Liver (tissue), 3 donors: ENCODE measurements around the gene CCDC6.

ENCODE experiments used
- CTCF ChIP-seq: fragments of 150-350 bp; IDR thresholded peaks from 2 replicates; pipeline ENCODE4 v1.5.1; 2017; ENCODE audit warnings: improper control_type of control experiment, low read depth, low read length; ENCODE audit not compliant: missing input control
- FOXA2 ChIP-seq: IDR thresholded peaks from 2 replicates; pipeline ENCODE4 v1.6.1; 2016; ENCODE audit warnings: antibody characterized with exemption
- GABPA ChIP-seq, 2 donors: IDR thresholded peaks in 1 of 2; conservative IDR thresholded peaks in 1 of 2; 2 replicates each; pipeline ENCODE4 v1.6.1; 2016; ENCODE audit warnings: antibody characterized with exemption in 2 of 2, mild to moderate bottlenecking in 1 of 2, moderate library complexity in 1 of 2
- HNF4A ChIP-seq, 2 donors: conservative IDR thresholded peaks; 2 replicates each; pipeline ENCODE4 v1.6.1; 2016; ENCODE audit warnings: antibody characterized with exemption in 2 of 2, mild to moderate bottlenecking in 2 of 2
- JUND ChIP-seq, 2 donors: IDR thresholded peaks; 2 replicates each; pipeline ENCODE4 v1.6.1; 2016; ENCODE audit warnings: antibody characterized with exemption in 2 of 2
- MAX ChIP-seq: IDR thresholded peaks from 2 replicates; pipeline ENCODE4 v1.6.1; 2016; ENCODE audit warnings: antibody characterized with exemption
- RAD21 ChIP-seq, 2 donors: IDR thresholded peaks; 2 replicates each; pipeline ENCODE4 v1.6.1; 2016; ENCODE audit warnings: antibody characterized with exemption in 2 of 2, mild to moderate bottlenecking in 2 of 2
- REST ChIP-seq: IDR thresholded peaks from 2 replicates; pipeline ENCODE4 v1.6.1; 2016; ENCODE audit warnings: antibody characterized with exemption, mild to moderate bottlenecking
- SP1 ChIP-seq: IDR thresholded peaks from 2 replicates; pipeline ENCODE4 v1.6.1; 2018; ENCODE audit warnings: antibody characterized with exemption, mild to moderate bottlenecking
- TAF1 ChIP-seq: conservative IDR thresholded peaks from 2 replicates; pipeline ENCODE4 v1.6.1; 2016; ENCODE audit warnings: antibody characterized with exemption, mild to moderate bottlenecking
- YY1 ChIP-seq: IDR thresholded peaks from 2 replicates; pipeline ENCODE4 v1.6.1; 2016; ENCODE audit warnings: antibody characterized with exemption, mild to moderate bottlenecking
- ZBTB33 ChIP-seq: IDR thresholded peaks from 2 replicates; pipeline ENCODE4 v1.6.1; 2016; ENCODE audit warnings: antibody characterized with exemption
- donor health status: healthy.
- donor health status: healthy.

GRCh38 chr10:59854571-59854970, 51.8 kb downstream of the CCDC6 start:
- no peak for TF ChIP-seq JUND (IDR thresholded peaks at IDR 0.05)
- TF ChIP-seq CTCF = no peak
- TF ChIP-seq HNF4A (conservative IDR thresholded peaks at IDR 0.05) = no peak
- no peak for TF ChIP-seq MAX
- TF ChIP-seq ZBTB33 = no peak
- TF ChIP-seq GABPA (IDR thresholded peaks at IDR 0.05 in 1 of 2, conservative IDR thresholded peaks at IDR 0.05 in 1 of 2) = no peak
- no peak for TF ChIP-seq YY1
- TF ChIP-seq SP1 = no peak
- TF ChIP-seq REST = no peak
- TF ChIP-seq FOXA2 = no peak
- no peak for TF ChIP-seq TAF1
- TF ChIP-seq RAD21 (IDR thresholded peaks at IDR 0.05) = no peak
